B cell (primary cell): ENCODE measurements around the gene HOXB8. TPM values are rescaled to one million over a fixed set of nuclear protein-coding genes. Genes with fewer than 3 reads are reported as not detected.

ENCODE experiments used
- ATAC-seq: fragments of 200-7000 bp; cut with Tn5 transposase; one replicate; pipeline ENCODE4 v1.10.0; 2021; ENCODE audit warnings: low read depth, mild to moderate bottlenecking, moderate number of reproducible peaks, moderate library complexity
- CTCF ChIA-PET: fragments of 350-600 bp; sonication (Branson Sonifier 250); formaldehyde crosslinking; loops from one replicate; lab custom pipeline; 2021; ENCODE audit warnings: antibody characterized with exemption, inconsistent platforms; lab: Charles Lee
- POLR2A ChIA-PET: fragments of 350-600 bp; sonication (Branson Sonifier 250); formaldehyde crosslinking; loops from one replicate; lab custom pipeline; 2021; ENCODE audit warnings: antibody characterized with exemption; lab: Charles Lee
- DNase-seq: peaks from one replicate; pipeline ENCODE4 v3.0.0; 2013
- H2AFZ ChIP-seq: 2 replicates; pipeline ENCODE4 v1.6.1; 2012; ENCODE audit warnings: mild to moderate bottlenecking, low read depth, low read length; ENCODE audit not compliant: insufficient read depth, poor library complexity, severe bottlenecking
- H3K27ac ChIP-seq, 2 donors: 1 replicate in 1 of 2; 2 replicates in 1 of 2; pipeline ENCODE4 v1.5.1; 2012 to 2013; ENCODE audit warnings: low read length in 2 of 2, mild to moderate bottlenecking in 2 of 2, moderate library complexity in 1 of 2
- H3K27me3 ChIP-seq, 4 experiments: fragments of 200-600 bp in 1 of 4; sonication (generic) in 1 of 4; replicated peaks in 1 of 4; 1 replicate in 2 of 4; 2 replicates in 2 of 4; pipeline versions ENCODE4 v1.6.1 to v1.7.0; 2013 to 2016; ENCODE audit warnings: low read length in 3 of 4, mild to moderate bottlenecking in 2 of 4, mixed read lengths in 1 of 4, moderate library complexity in 1 of 4; ENCODE audit not compliant: insufficient read depth in 4 of 4, control insufficient read depth in 3 of 4; ENCODE audit errors: control extremely low read depth in 1 of 4
- H3K36me3 ChIP-seq, 2 experiments: replicated peaks in 1 of 2; 1 replicate in 1 of 2; 2 replicates in 1 of 2; pipeline versions ENCODE4 v1.6.1 to v1.7.1; 2013; ENCODE audit warnings: low read length in 1 of 2; ENCODE audit not compliant: insufficient read depth in 2 of 2, control insufficient read depth in 1 of 2; ENCODE audit errors: control extremely low read depth in 1 of 2, extremely low read depth in 1 of 2
- H3K4me1 ChIP-seq, 2 donors: fragments of 200-600 bp in 1 of 2; sonication (generic) in 1 of 2; 1 replicate in 1 of 2; 2 replicates in 1 of 2; pipeline versions ENCODE4 v1.5.1 to v1.6.1; 2013 to 2017; ENCODE audit warnings: low read length in 2 of 2; ENCODE audit not compliant: control insufficient read depth in 2 of 2, insufficient read depth in 2 of 2
- H3K4me2 ChIP-seq: replicated peaks from 2 replicates; pipeline ENCODE3; 2012; ENCODE audit warnings: mild to moderate bottlenecking, low read depth, low read length; ENCODE audit not compliant: poor library complexity, severe bottlenecking
- H3K4me3 ChIP-seq, 5 experiments: fragments of 200-600 bp in 1 of 5; sonication (generic) in 1 of 5; 1 replicate in 3 of 5; 2 replicates in 2 of 5; pipeline versions ENCODE4 v1.5.1 to v1.7.0; 2011 to 2016; ENCODE audit warnings: low read length in 4 of 5, mild to moderate bottlenecking in 4 of 5, low read depth in 2 of 5, control low read depth in 1 of 5, moderate library complexity in 1 of 5; ENCODE audit not compliant: insufficient read depth in 1 of 5; ENCODE audit errors: control extremely low read depth in 1 of 5, extremely low read depth in 1 of 5
- H3K79me2 ChIP-seq: fragments of 200-600 bp; sonication (generic); one replicate; pipeline ENCODE4 v1.6.0; 2016; ENCODE audit warnings: low read length; ENCODE audit not compliant: control insufficient read depth, insufficient read depth
- H3K9ac ChIP-seq: fragments of 200-600 bp; sonication (generic); 2 replicates; pipeline ENCODE4 v1.6.1; 2017; ENCODE audit warnings: mild to moderate bottlenecking, low read length, moderate library complexity
- H3K9me3 ChIP-seq, 3 donors: one replicate each; pipeline versions ENCODE4 v1.6.1 to v1.7.1; 2013; ENCODE audit warnings: low read length in 2 of 3; ENCODE audit not compliant: control insufficient read depth in 2 of 3, insufficient read depth in 1 of 3; ENCODE audit errors: control extremely low read depth in 1 of 3
- H4K20me1 ChIP-seq: 2 replicates; pipeline ENCODE4 v1.6.0; 2012; ENCODE audit warnings: mild to moderate bottlenecking, low read length; ENCODE audit not compliant: insufficient read depth, control insufficient read depth, poor library complexity, severe bottlenecking
- H3K27ac Mint-ChIP-seq: one replicate; pipeline ENCODE4 v1.8.0; 2021; ENCODE audit warnings: mixed read lengths
- H3K27me3 Mint-ChIP-seq: one replicate; pipeline ENCODE4 v1.8.0; 2021; ENCODE audit warnings: mixed read lengths
- H3K4me1 Mint-ChIP-seq: one replicate; pipeline ENCODE4 v1.8.0; 2021; ENCODE audit warnings: mixed read lengths
- H3K4me3 Mint-ChIP-seq: one replicate; pipeline ENCODE4 v1.8.0; 2021; ENCODE audit warnings: mixed read lengths
- H3K9me3 Mint-ChIP-seq: one replicate; pipeline ENCODE4 v1.8.0; 2022; ENCODE audit warnings: mixed read lengths; ENCODE audit not compliant: insufficient read depth
- CTCF ChIP-seq: fragments of 200-600 bp; IDR thresholded peaks from one replicate; pipeline ENCODE4 v1.8.0; 2022; ENCODE audit warnings: antibody characterized with exemption, mild to moderate bottlenecking
- EZH2 ChIP-seq: IDR thresholded peaks from 2 replicates; pipeline ENCODE4 v1.6.1; 2012; ENCODE audit warnings: borderline replicate concordance, low read depth, mild to moderate bottlenecking, moderate library complexity, low read length; ENCODE audit not compliant: insufficient read depth, poor library complexity, severe bottlenecking
- WGBS: methylation state at CpG from one replicate; pipeline ENCODE4 v1.1.5; 2013; ENCODE audit warnings: missing lambda C conversion rate; ENCODE audit not compliant: insufficient coverage; 5-methylcytosine and 5-hydroxymethylcytosine counted together
- intact Hi-C: fragments of 100-400 bp; cut with micrococcal nuclease; formaldehyde crosslinking; loops from one replicate; pipeline ENCODE4 v1.10.0; 2022
- polyA plus RNA-seq: library from polyadenylated mRNA; depleted of rRNA; stranded (reverse); fragments of >200 nt; gene quantifications from 2 replicates; pipeline ENCODE4 v1.2.3, GENCODE V29; 2012
- total RNA-seq, 2 donors: library from RNA; stranded (reverse); fragments of 120-200 nt in 1 of 2; gene quantifications; 1 replicate in 1 of 2; 2 replicates in 1 of 2; pipeline versions ENCODE4 v1.2.3 to v1.2.4, GENCODE V29; 2013 to 2022

HOXB8 gene
- total and polyA plus RNA-seq, 2 donors (not counting 1 experiment from before 2014, with no cell fraction given) = not detected

GRCh38 chr17:48563867-48564187 lies 51.3 kb downstream of the HOXB8 start:
- Histone ChIP-seq H2AFZ (no peak overlapping the region), H3K4me3 (no peak overlapping the region), H3K27me3 (peaks cover 0 to 51% (median 19%) of the 10 kb centered on the region in 4 experiments), H3K9ac (no peak overlapping the region), H4K20me1 (no peaks in the 10 kb centered on the region), H3K79me2 (no peaks in the 10 kb centered on the region), H3K36me3 (no peaks in the 10 kb centered on the region), H3K4me1 (peaks cover 5 to 6% of the 10 kb centered on the region in 2 donors), H3K27ac (no peak overlapping the region), H3K4me2 (no peak overlapping the region), H3K9me3 (peaks cover 0 to 3% (median 0%) of the 10 kb centered on the region in 3 donors)
- CTCF ChIA-PET = interaction anchor here (0.7 kb wide), 2 partner anchors 212 to 301 kb away, joined by 3 read pairs; no protein-coding TSS in a partner anchor
- no peak for TF ChIP-seq CTCF
- no peak for TF ChIP-seq EZH2
- H3K4me3 Mint-ChIP-seq = no peak overlapping the region
- no peaks in the 10 kb centered on the region for H3K9me3 Mint-ChIP-seq
- POLR2A ChIA-PET = no interaction called here
- intact Hi-C loops = no loop called here
- WGBS = 100% methylated on average over 8 of the region's 10 CpGs
- peaks cover 9% of the 10 kb centered on the region for H3K4me1 Mint-ChIP-seq
- DNase-seq = no peak
- ATAC-seq = no peak
- no peak overlapping the region for H3K27ac Mint-ChIP-seq
- H3K27me3 Mint-ChIP-seq = peaks cover 19% of the 10 kb centered on the region

- H3K9ac ChIP-seq = no peak overlapping the region
- POLR2A ChIA-PET = no interaction called here
- H3K4me3 Mint-ChIP-seq = no peak overlapping the region
Measured at GRCh38 chr17:48563385-48563838, 51.7 kb downstream of the HOXB8 start.

More at GRCh38 chr17:48563385-48563838, 51.7 kb downstream of the HOXB8 start:
- intact Hi-C loops = no loop called here
- H3K27me3 ChIP-seq = peaks cover 0 to 47% (median 15%) of the 10 kb centered on the region in 4 experiments
- ATAC-seq = no peak
- no peak overlapping the region for H3K4me3 ChIP-seq
- H3K4me1 Mint-ChIP-seq = peaks cover 6% of the 10 kb centered on the region
- no peak overlapping the region for H3K27ac ChIP-seq
- H3K36me3 ChIP-seq = no peaks in the 10 kb centered on the region
- peaks cover 1 to 2% of the 10 kb centered on the region in 2 donors for H3K4me1 ChIP-seq
- H3K9me3 Mint-ChIP-seq = no peaks in the 10 kb centered on the region
- no peak overlapping the region for H3K27ac Mint-ChIP-seq
- no peak for DNase-seq
- H3K27me3 Mint-ChIP-seq = peaks cover 19% of the 10 kb centered on the region
- peaks cover 0 to 3% (median 0%) of the 10 kb centered on the region in 3 donors for H3K9me3 ChIP-seq
- CTCF ChIA-PET = interaction anchor here (0.6 to 0.7 kb wide), 3 partner anchors 79 to 301 kb away, joined by 3 read pairs; no protein-coding TSS in a partner anchor
- TF ChIP-seq CTCF (no peak), EZH2 (no peak)
- no peak overlapping the region for H3K4me2 ChIP-seq
- no peak overlapping the region for H2AFZ ChIP-seq
- H3K79me2 ChIP-seq = no peaks in the 10 kb centered on the region
- 87% methylated on average over 3 of the region's 6 CpGs for WGBS
- H4K20me1 ChIP-seq = no peaks in the 10 kb centered on the region
